ENCODE measurements around the gene FTSJ3. TPM values are rescaled to one million over a fixed set of nuclear protein-coding genes. Genes with fewer than 3 reads are reported as not detected.

FTSJ3 gene
- total and polyA plus RNA-seq, 2 of the 13 experiments (the other 11 are each of a cell fraction or from before 2014, with no cell fraction given): 26.0 to 64.2 TPM

DNA sequence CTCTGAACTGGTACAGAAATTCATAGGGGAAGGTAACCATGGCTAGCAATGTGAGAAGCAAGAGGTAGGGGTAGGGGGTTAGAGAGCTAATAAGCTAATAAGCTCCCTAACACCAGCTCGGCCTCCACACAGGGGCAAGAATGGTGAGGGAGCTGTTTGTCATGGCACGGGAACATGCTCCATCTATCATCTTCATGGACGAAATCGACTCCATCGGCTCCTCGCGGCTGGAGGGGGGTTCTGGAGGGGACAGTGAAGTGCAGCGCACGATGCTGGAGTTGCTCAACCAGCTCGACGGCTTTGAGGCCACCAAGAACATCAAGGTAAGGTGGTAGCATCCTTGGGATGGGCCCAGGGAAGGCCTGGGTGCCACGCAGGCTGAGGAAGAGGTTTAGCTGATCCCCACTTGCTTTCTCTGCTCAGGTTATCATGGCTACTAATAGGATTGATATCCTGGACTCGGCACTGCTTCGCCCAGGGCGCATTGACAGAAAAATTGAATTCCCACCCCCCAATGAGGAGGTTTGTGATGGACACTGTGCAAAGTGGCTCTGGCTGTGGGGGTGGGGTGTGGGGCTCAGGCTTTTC lies 3.5 kb upstream of the FTSJ3 start (continued):
- TF ChIP-seq, protein P1, sequence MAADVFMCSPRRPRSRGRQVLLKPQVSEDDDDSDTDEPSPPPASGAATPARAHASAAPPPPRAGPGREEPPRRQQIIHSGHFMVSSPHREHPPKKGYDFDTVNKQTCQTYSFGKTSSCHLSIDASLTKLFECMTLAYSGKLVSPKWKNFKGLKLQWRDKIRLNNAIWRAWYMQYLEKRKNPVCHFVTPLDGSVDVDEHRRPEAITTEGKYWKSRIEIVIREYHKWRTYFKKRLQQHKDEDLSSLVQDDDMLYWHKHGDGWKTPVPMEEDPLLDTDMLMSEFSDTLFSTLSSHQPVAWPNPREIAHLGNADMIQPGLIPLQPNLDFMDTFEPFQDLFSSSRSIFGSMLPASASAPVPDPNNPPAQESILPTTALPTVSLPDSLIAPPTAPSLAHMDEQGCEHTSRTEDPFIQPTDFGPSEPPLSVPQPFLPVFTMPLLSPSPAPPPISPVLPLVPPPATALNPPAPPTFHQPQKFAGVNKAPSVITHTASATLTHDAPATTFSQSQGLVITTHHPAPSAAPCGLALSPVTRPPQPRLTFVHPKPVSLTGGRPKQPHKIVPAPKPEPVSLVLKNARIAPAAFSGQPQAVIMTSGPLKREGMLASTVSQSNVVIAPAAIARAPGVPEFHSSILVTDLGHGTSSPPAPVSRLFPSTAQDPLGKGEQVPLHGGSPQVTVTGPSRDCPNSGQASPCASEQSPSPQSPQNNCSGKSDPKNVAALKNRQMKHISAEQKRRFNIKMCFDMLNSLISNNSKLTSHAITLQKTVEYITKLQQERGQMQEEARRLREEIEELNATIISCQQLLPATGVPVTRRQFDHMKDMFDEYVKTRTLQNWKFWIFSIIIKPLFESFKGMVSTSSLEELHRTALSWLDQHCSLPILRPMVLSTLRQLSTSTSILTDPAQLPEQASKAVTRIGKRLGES (CRISPR knock-in tag; IDR thresholded peaks at IDR 0.05; ENCODE audit: borderline replicate concordance): no peak
- no peak for TF ChIP-seq NR2F1 (CRISPR knock-in tag; IDR thresholded peaks at IDR 0.05)
- no peak for TF ChIP-seq ZNF776 (CRISPR knock-in tag; IDR thresholded peaks at IDR 0.05)
- no peak for TF ChIP-seq CEBPG (CRISPR knock-in tag; IDR thresholded peaks at IDR 0.05)
- no peak for TF ChIP-seq ZBTB44 (CRISPR knock-in tag; IDR thresholded peaks at IDR 0.05)
- TF ChIP-seq NFATC3 (CRISPR knock-in tag; IDR thresholded peaks at IDR 0.05): no peak
- no peak for TF ChIP-seq ZNF3 (CRISPR knock-in tag; IDR thresholded peaks at IDR 0.05)

- ATAC-seq: no peak
- H3K9me3 ChIP-seq (ENCODE audit: low read length): no peaks in the 10 kb centered on the region
- no peak overlapping the region for H3K27ac ChIP-seq (ENCODE audit: extremely low read length, insufficient read depth, low read length)
- ChIA-PET POLR2A (interaction anchor here (1.1 to 5.2 kb wide), 5 partner anchors 8 to 88 kb away, joined by 3 to 30 read pairs (median 6); partner anchors contain the start of genes CCDC47 and DDX42), CTCF (ENCODE audit: low intra/inter-chr PET ratio, low total read pairs) (no interaction called here)
- no peak overlapping the region for H2AFZ ChIP-seq (ENCODE audit: low read length)
- H3K4me1 ChIP-seq (ENCODE audit: insufficient read depth, low read length): peaks cover 30% of the 10 kb centered on the region
- intact Hi-C loops (cut with micrococcal nuclease; ENCODE audit: unreplicated experiment) (no loop called here), in situ Hi-C loops (cut with HindIII; ENCODE audit: extremely low pct_ligation_motif_present, low pct_unique_long_range_greater_than_20kb) (no loop called here)
- H3K79me2 ChIP-seq (ENCODE audit: insufficient read depth, low read length): peaks cover 40% of the 10 kb centered on the region
- no peak overlapping the region for H3K4me3 ChIP-seq (replicated peaks in 1 of 3; ENCODE audit: insufficient read depth in 1 of 3, low read depth in 2 of 3, low read length in 3 of 3)
- H3K4me2 ChIP-seq (ENCODE audit: low read depth, low read length): no peak overlapping the region
- BruUV-seq (replicated peaks): no TSS peak
- no peak overlapping the region for H3K9ac ChIP-seq (ENCODE audit: insufficient read depth, low read depth, low read length)
- no peak for DNase-seq (ENCODE audit: low spot score)
- H4K20me1 ChIP-seq (ENCODE audit: insufficient read depth, low read length): 0 out of 2 replicates have a peak, but pooled peaks cover 2% of the 10 kb centered on the region
- H3K36me3 ChIP-seq (replicated peaks in 1 of 2; ENCODE audit: control insufficient read depth in 1 of 2, insufficient read depth in 2 of 2, low read length in 2 of 2): peaks cover 50 to 70% of the 10 kb centered on the region in 2 experiments
- WGBS (ENCODE audit: low lambda C conversion rate): 98% methylated on average over 5 of the region's 5 CpGs
- no peaks in the 10 kb centered on the region; a peak in 1 of 5 replicates for H3K27me3 ChIP-seq (ENCODE audit: control insufficient read depth in 1 of 2, insufficient read depth in 2 of 2, low read length in 2 of 2)
- no peak for FAIRE-seq
- TF ChIP-seq JDP2 (CRISPR knock-in tag; IDR thresholded peaks at IDR 0.05; ENCODE audit: borderline replicate concordance): no peak
- no peak for TF ChIP-seq CEBPB (IDR thresholded peaks at IDR 0.05; ENCODE audit: borderline replicate concordance, low read depth, low read length)
- peak; percentile 10 for TF ChIP-seq AGO2 (optimal IDR thresholded peaks at IDR 0.05; ENCODE audit: low read depth, low read length)
- no peak for TF ChIP-seq ZNF564 (CRISPR knock-in tag; IDR thresholded peaks at IDR 0.05)
- no peak for TF ChIP-seq FOXP1 (IDR thresholded peaks at IDR 0.05)
- TF ChIP-seq FOXP1 (CRISPR knock-in tag; IDR thresholded peaks at IDR 0.05): no peak
- 0 out of 2 replicates have a peak, but pooled peaks have one; percentile 76 for TF ChIP-seq CAMTA2 (CRISPR knock-in tag; IDR thresholded peaks at IDR 0.05; ENCODE audit: borderline replicate concordance)
- TF ChIP-seq ZC3H13 (CRISPR knock-in tag; IDR thresholded peaks at IDR 0.05): 0 out of 2 replicates have a peak, but pooled peaks have one; percentile 50
- peak; percentile 14; the same call in 1 of the 2 replicates for TF ChIP-seq POLR2AphosphoS5 (IDR thresholded peaks at IDR 0.05; ENCODE audit: low read depth, low read length)
- TF ChIP-seq IKZF5 (CRISPR knock-in tag; IDR thresholded peaks at IDR 0.05): no peak
- TF ChIP-seq POLR2G (IDR thresholded peaks at IDR 0.05; ENCODE audit: low read depth, low read length): peak; percentile 62; the same call in 1 of the 2 replicates
- no peak for TF ChIP-seq NCOA1 (CRISPR knock-in tag; IDR thresholded peaks at IDR 0.05)
- TF ChIP-seq RBM22 (optimal IDR thresholded peaks at IDR 0.05; ENCODE audit: low read length): peak; percentile 29
Observed at GRCh38 chr17:63830278-63830677, 2.8 kb upstream of the FTSJ3 start.

Measured in HepG2 (cell line).